ENCODE measurements around the gene S100A16.

GRCh38 chr1:153567621-153568366, 45.1 kb downstream of the S100A16 start:
- TF ChIP-seq RAD21 (IDR thresholded peaks at IDR 0.05; ENCODE audit: low read depth) (no peak), MAX (IDR thresholded peaks at IDR 0.05) (no peak), CTCF (IDR thresholded peaks at IDR 0.05 in 2 of 3, conservative IDR thresholded peaks at IDR 0.05 in 1 of 3; ENCODE audit: borderline replicate concordance in 1 of 3, insufficient read depth in 1 of 3, low read depth in 2 of 3, low read length in 2 of 3) (no peak), POLR2AphosphoS5 (IDR thresholded peaks at IDR 0.05; ENCODE audit: low read depth, low read length) (peak; percentile 40), EGR1 (IDR thresholded peaks at IDR 0.05; ENCODE audit: low read depth) (no peak), EZH2 (IDR thresholded peaks at IDR 0.05) (no peak), POLR2A (IDR thresholded peaks at IDR 0.05; ENCODE audit: borderline replicate concordance, extremely low read depth, insufficient read depth, insufficient read length) (no peak), SP1 (IDR thresholded peaks at IDR 0.05; ENCODE audit: low read depth) (no peak), YY1 (IDR thresholded peaks at IDR 0.05; ENCODE audit: extremely low read depth, insufficient replicate concordance, low read depth, low read length) (no peak), REST (IDR thresholded peaks at IDR 0.05; ENCODE audit: low read depth) (no peak), ATF3 (IDR thresholded peaks at IDR 0.05) (no peak), CEBPB (IDR thresholded peaks at IDR 0.05; ENCODE audit: low read depth) (no peak), SIN3A (IDR thresholded peaks at IDR 0.05; ENCODE audit: low read depth) (no peak), FOSL1 (IDR thresholded peaks at IDR 0.05; ENCODE audit: low read depth) (no peak)

All from HCT116 (cell line).